ENCODE measurements around the gene OXT.

DNA sequence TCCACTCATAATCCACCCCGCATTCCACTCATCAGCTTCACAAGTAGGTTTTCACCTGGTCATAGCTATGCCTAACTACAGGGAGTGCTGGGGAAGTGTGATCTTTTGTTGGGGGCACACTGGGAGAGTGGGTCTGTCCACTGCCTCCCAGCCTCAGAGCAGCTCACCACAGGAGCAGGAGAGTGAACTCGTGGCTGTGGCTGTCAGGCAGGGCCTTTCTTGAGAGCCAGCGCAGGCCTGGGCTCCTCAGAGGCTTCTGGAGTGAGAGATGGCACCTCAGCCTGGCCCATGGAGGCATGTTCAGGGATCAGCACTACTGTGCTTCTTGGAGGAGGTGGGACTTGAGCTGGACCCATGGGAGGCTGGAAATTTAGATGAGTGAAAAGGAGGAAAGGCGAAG is 32.0 kb upstream of the OXT start:
- TF ChIP-seq EP300 (IDR thresholded peaks at IDR 0.05; ENCODE audit: borderline replicate concordance) (no peak), EGR1 (IDR thresholded peaks at IDR 0.05) (no peak), CEBPB (IDR thresholded peaks at IDR 0.05) (no peak), MAX (IDR thresholded peaks at IDR 0.05) (no peak), ZBTB7A (IDR thresholded peaks at IDR 0.05; ENCODE audit: low read depth) (no peak), YY1 (IDR thresholded peaks at IDR 0.05; ENCODE audit: low read depth) (no peak), REST (IDR thresholded peaks at IDR 0.05; ENCODE audit: low read depth) (no peak)

Data from Ishikawa (cell line).